ENCODE results near the gene IMMP2L. TPM values are rescaled to one million over a fixed set of nuclear protein-coding genes. Genes with fewer than 3 reads are reported as not detected.

IMMP2L gene
- total and polyA plus RNA-seq, 2 of the 8 experiments (the other 6 are each of a cell fraction or from before 2014, with no cell fraction given): 2.3 to 10.1 TPM

GRCh38 chr7:111026343-111026742, 535.9 kb downstream of the IMMP2L start (continued):
- TF ChIP-seq CREB1 (IDR thresholded peaks at IDR 0.05) (no peak), SRF (IDR thresholded peaks at IDR 0.05; ENCODE audit: low read depth, low read length) (no peak)

All from H1 (cell line).